Measurements from ENCODE around the gene MYO7B. TPM values are rescaled to one million over a fixed set of nuclear protein-coding genes. Genes with fewer than 3 reads are reported as not detected.
A peak's percentile ranks its signal among the peaks of the same experiment; 100 is the strongest.

The MYO7B gene
- polyA plus RNA-seq, 2 of the 4 experiments (the other 2 are of a cell fraction): 0.04 to 0.09 TPM

DNA sequence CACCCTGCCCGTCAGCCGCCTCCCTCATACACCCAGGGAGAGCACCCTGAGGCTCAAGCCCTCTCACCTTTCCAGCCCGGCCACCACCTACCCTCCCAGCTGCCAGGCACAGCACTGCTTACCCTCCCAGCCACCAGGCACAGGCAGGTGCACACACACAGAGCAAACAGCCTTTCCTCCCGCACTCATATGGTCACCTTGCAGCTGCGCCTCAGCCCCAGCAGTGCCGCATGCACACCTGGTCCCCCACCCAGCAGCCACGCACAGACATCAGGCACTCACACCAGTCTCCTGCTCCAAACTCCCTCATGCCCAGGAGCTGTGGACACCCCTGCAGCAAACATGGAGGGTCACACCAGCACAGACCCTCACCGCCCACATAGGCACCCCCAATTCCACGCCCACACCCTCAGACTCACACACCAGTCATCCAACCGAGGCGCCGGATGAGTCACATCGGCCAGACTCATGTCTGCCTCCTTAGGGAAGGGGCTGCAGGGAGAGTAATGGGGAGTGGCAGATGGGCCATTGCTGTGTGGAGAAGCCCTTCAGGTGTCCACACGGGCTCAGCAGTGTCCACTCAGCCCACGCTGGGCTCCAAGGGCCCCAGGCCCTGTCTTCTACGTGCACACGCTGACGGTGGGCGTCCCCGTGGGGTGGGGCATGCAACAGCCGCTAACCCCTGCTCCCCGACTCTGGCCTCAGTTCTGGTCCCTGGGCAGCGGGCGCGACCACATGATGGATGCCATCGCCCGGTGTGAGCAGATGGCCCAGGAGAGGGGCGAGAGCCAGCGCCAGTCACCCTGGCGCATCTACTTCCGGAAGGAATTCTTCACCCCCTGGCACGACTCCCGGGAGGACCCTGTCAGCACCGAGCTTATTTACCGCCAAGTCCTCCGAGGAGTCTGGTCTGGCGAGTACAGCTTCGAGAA, 88.2 kb downstream of the MYO7B start:
- no peak overlapping the region for H3K4me2 ChIP-seq
- peak in 1 of 2 experiments; percentile 18; a peak in 1 of 6 replicates for ATAC-seq
- no peak for DNase-seq (ENCODE audit: low read depth in 1 of 2, low spot score in 1 of 2)
- 60% methylated on average over 21 of the region's 38 CpGs for WGBS (ENCODE audit: missing lambda C conversion rate)
- ChIA-PET CTCF (interaction anchor here (0.7 to 1.5 kb wide), 2 partner anchors 97 to 99 kb away, joined by 3 read pairs; partner anchors contain the start of gene IWS1), POLR2A (no interaction called here)
- peak overlapping the region in 1 of 2 experiments; percentile 24; a peak in 1 of 6 replicates for H3K27ac ChIP-seq
- H3K9me3 ChIP-seq: no peaks in the 10 kb centered on the region
- TF ChIP-seq CHD4 (IDR thresholded peaks at IDR 0.05; ENCODE audit: borderline replicate concordance): no peak
- TF ChIP-seq JUN (IDR thresholded peaks at IDR 0.05): no peak
- no peak for TF ChIP-seq HOXB13 (CRISPR knock-in tag; IDR thresholded peaks at IDR 0.05; ENCODE audit: low read depth)
- TF ChIP-seq RCOR1 (IDR thresholded peaks at IDR 0.05; ENCODE audit: low read depth, low read length): no peak
- TF ChIP-seq ZNF302 (CRISPR knock-in tag; IDR thresholded peaks at IDR 0.05): no peak
- TF ChIP-seq NPAS2 (CRISPR knock-in tag; IDR thresholded peaks at IDR 0.05; ENCODE audit: borderline replicate concordance): no peak
- no peak for TF ChIP-seq NR3C1 (IDR thresholded peaks at IDR 0.05)
- TF ChIP-seq HES2 (IDR thresholded peaks at IDR 0.05): no peak
- no peak for FAIRE-seq
- peaks cover 5% of the 10 kb centered on the region; the same call in 2 of the 3 replicates for H3K4me1 ChIP-seq
- no peak overlapping the region for H3K4me3 ChIP-seq

DNA sequence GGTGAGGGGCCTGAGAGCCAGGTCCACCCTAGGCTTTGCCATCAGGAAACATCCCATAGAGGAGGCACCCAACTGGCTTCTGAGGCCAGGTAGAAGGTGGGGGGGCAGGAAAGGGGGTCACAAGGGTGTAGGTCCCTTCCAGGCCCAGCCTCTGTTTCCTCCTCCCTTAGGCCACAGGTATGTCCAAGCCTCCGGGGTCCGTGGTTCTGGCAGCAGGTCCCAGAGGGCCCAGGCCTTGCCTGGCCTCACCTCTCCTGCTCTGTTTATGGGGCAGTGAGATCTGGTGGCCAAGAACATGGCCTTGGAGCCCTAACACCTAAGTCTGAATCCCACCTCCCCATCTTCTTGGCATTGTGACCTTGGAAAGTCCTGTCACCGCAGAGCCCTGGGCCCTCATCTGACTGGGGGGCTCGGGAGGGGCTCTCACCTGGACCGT, 88.9 kb downstream of the MYO7B start:
- Histone ChIP-seq H3K4me2 (no peak overlapping the region), H3K9me3 (no peaks in the 10 kb centered on the region), H3K4me3 (no peak overlapping the region), H3K27ac (no peak overlapping the region; a peak in 1 of 6 replicates), H3K4me1 (peaks cover 5% of the 10 kb centered on the region; the same call in 2 of the 3 replicates)
- TF ChIP-seq RARB (CRISPR knock-in tag; IDR thresholded peaks at IDR 0.05) (no peak), CEBPB (IDR thresholded peaks at IDR 0.05) (no peak), NPAS2 (CRISPR knock-in tag; IDR thresholded peaks at IDR 0.05; ENCODE audit: borderline replicate concordance) (no peak), ELK1 (IDR thresholded peaks at IDR 0.05; ENCODE audit: low read depth, low read length) (no peak), TP53 (CRISPR knock-in tag; IDR thresholded peaks at IDR 0.05) (no peak)
- ChIA-PET POLR2A (no interaction called here), CTCF (interaction anchor here (0.7 to 1.5 kb wide), 2 partner anchors 98 to 100 kb away, joined by 3 read pairs; partner anchors contain the start of gene IWS1)
- FAIRE-seq: no peak
- DNase-seq (ENCODE audit: low read depth in 1 of 2, low spot score in 1 of 2): no peak
- ATAC-seq: no peak
- 71% methylated on average over 3 of the region's 5 CpGs for WGBS (ENCODE audit: missing lambda C conversion rate)

DNA sequence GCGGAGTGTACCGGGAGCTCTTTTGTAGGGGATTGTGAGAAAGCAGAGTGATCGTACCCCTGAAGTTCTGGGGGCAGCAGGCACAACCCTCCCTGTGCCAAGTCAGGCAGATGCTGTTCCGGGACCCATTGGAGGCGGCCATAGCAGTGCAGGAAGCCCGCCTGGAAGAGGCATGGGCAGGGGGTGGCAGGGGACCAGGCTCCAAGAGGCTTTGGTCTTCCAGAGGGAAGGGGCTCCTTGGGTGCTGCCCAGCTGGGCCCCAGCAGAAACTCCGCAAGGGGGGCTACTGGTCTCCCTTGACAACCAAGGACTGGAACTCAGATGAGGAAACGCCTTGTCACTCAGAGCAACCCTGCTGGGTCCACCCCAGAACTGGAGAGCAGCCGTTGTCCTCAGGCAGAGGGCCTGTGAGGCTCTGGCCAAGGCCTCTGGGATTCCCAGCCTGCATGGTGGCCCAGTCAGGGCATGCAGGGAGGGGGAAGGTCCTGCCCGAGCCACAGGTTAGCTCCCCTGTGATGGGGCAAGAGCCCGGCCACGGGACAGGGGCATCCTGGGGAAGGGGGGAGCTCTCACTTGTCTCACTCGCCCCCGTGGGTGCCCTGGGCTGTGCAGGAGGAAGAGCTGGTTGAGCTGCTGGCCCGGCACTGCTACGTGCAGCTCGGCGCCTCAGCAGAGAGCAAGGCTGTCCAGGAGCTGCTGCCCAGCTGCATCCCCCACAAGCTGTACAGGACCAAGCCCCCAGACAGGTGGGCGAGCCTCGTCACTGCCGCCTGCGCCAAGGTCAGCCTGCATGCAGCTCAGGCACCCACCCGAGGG, 89.5 kb downstream of the MYO7B start:
- WGBS (ENCODE audit: missing lambda C conversion rate): 86% methylated on average over 4 of the region's 23 CpGs
- Histone ChIP-seq H3K27ac (no peak overlapping the region), H3K9me3 (no peaks in the 10 kb centered on the region), H3K4me1 (peaks cover 5% of the 10 kb centered on the region; the same call in 2 of the 3 replicates), H3K4me3 (no peak overlapping the region), H3K4me2 (no peak overlapping the region)
- DNase-seq (ENCODE audit: low read depth in 1 of 2, low spot score in 1 of 2) (no peak), FAIRE-seq (no peak), ATAC-seq (peak in 1 of 2 experiments; percentile 15; a peak in 2 of 6 replicates)
- TF ChIP-seq NPAS2 (CRISPR knock-in tag; IDR thresholded peaks at IDR 0.05; ENCODE audit: borderline replicate concordance) (no peak), POLR2AphosphoS2 (conservative IDR thresholded peaks at IDR 0.05; ENCODE audit: low read length) (no peak), FOSB (CRISPR knock-in tag; IDR thresholded peaks at IDR 0.05) (no peak), MAFK (IDR thresholded peaks at IDR 0.05; ENCODE audit: partially characterized antibody) (no peak), JUNB (IDR thresholded peaks at IDR 0.05) (no peak), HOXB13 (CRISPR knock-in tag; IDR thresholded peaks at IDR 0.05; ENCODE audit: low read depth) (no peak), FOXS1 (CRISPR knock-in tag; IDR thresholded peaks at IDR 0.05) (no peak), ZSCAN20 (CRISPR knock-in tag; IDR thresholded peaks at IDR 0.05) (no peak), HOXB5 (CRISPR knock-in tag; IDR thresholded peaks at IDR 0.05) (no peak), MAZ (IDR thresholded peaks at IDR 0.05; ENCODE audit: borderline replicate concordance, low read depth, low read length) (no peak), ELK1 (IDR thresholded peaks at IDR 0.05; ENCODE audit: low read depth, low read length) (no peak), CTCF (IDR thresholded peaks at IDR 0.05) (no peak), BHLHE40 (IDR thresholded peaks at IDR 0.05; ENCODE audit: low read depth, low read length) (no peak), RFX5 (IDR thresholded peaks at IDR 0.05) (no peak), JUN (IDR thresholded peaks at IDR 0.05) (no peak), USF2 (IDR thresholded peaks at IDR 0.05) (no peak)
- TF ChIP-seq, protein P1, sequence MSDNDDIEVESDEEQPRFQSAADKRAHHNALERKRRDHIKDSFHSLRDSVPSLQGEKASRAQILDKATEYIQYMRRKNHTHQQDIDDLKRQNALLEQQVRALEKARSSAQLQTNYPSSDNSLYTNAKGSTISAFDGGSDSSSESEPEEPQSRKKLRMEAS (IDR thresholded peaks at IDR 0.05): no peak
- ChIA-PET CTCF (interaction anchor here (1.0 to 1.7 kb wide), 3 partner anchors 13 to 99 kb away, joined by 3 to 8 read pairs (median 3); partner anchors contain the start of gene IWS1), POLR2A (no interaction called here)

Data from A549 (cell line).